GM12873 (cell line): Measurements from ENCODE around the gene ZNF318.

ENCODE experiments used
- TF ChIP-seq, protein P1 (sequence below): IDR thresholded peaks from 2 replicates; pipeline ENCODE4 v1.5.1; 2012; ENCODE audit warnings: low read depth, mild to moderate bottlenecking, moderate library complexity, low read length, control low read depth; ENCODE audit not compliant: insufficient read depth; ENCODE audit errors: missing control alignments

The ZNF318 gene

DNA sequence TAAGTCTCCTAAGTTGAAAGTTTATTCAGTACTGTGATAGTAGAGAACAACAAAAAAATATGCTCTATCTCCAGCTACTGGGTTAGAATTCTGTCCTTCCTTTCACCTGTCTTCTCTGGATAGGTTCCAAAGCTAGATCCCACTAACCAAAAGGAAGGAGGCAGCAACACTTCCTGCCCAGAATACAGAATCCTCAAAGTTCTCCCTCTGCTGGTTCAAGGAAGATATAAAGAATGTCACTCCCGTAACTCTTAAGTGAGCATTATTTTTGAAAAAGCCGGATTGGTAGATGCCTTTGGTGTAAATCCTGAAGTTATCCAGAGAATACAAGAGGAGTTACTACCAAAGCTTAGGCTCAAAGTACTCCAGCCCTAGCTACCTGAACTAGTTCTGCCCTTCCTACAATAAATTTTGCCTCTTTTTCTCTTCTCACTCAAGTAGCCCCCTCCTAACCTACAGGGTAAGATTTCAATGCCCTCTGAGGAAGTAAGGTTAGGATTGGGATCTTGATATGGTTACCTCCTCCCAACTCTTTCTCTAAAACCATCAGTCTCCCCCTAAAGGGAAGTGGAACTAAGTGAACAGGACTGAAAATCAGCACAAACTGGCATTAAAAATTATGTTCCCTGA is 34.9 kb downstream of the ZNF318 start:
- TF ChIP-seq, protein P1, sequence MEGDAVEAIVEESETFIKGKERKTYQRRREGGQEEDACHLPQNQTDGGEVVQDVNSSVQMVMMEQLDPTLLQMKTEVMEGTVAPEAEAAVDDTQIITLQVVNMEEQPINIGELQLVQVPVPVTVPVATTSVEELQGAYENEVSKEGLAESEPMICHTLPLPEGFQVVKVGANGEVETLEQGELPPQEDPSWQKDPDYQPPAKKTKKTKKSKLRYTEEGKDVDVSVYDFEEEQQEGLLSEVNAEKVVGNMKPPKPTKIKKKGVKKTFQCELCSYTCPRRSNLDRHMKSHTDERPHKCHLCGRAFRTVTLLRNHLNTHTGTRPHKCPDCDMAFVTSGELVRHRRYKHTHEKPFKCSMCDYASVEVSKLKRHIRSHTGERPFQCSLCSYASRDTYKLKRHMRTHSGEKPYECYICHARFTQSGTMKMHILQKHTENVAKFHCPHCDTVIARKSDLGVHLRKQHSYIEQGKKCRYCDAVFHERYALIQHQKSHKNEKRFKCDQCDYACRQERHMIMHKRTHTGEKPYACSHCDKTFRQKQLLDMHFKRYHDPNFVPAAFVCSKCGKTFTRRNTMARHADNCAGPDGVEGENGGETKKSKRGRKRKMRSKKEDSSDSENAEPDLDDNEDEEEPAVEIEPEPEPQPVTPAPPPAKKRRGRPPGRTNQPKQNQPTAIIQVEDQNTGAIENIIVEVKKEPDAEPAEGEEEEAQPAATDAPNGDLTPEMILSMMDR: peak; percentile 39

GRCh38 chr6:43331891-43332290 is 37.6 kb downstream of the ZNF318 start:
- TF ChIP-seq, protein P1: no peak

DNA sequence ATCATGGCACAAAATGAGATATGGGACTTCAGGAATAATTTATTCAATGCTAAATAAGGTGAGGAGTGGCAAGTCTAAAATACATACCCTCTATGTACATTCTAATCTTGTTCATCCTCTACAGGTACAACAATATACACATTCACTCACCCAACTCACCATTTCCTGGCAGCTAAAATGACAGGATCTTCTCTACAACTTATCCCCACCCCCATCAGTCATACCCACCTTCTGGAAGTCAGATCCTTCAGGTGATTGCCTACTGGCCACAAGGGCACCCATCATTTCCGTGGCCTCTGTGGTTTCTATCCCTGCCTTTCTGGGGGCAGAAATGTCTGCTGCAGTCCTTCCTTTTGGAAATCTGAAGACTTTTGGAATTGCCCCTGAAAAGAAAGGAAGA is 38.0 kb downstream of the ZNF318 start:
- TF ChIP-seq, protein P1: no peak

- TF ChIP-seq, protein P1: no peak
These were observed 40.9 kb downstream of the ZNF318 start for GRCh38 chr6:43328528-43328927.

DNA sequence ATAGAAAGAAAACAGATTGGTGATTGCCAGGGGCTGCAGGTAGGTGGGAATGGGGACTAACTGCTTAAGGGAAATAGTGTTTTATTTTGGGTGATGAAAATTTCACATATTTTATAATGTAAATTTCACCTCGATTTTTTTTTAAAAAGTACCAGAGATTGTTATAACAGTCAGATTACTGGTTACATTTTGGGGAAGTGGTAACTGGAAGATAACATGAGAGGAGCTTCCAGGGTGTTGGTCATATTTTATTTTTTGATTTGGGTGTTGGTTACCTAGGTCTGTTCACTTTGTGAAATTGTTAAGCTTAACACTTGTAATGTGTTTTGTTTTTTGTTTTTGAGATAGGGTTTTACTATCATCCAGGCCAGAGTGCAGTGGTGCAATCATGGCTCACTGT is 43.6 kb downstream of the ZNF318 start:
- TF ChIP-seq, protein P1: no peak

GRCh38 chr6:43318011-43318410 is 51.4 kb downstream of the ZNF318 start:
- TF ChIP-seq, protein P1: no peak

DNA sequence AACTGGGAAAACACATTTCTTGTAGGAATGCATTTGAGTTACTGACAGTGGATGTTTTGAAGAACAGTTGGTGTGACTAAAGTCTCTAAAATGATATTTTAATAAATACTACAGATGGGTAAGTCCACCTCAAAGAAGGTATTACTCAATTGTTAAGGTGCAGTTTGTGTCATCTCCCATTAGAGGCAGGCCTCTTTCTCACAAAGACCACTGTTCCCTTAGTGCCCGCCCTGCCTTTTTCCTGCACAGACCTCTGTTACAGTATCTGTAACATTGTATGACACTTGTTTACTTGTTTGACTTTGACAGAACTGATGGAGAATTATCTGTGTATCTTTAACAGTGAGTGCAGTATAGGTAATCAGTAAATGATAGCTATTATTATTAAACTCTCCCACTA is 55.6 kb downstream of the ZNF318 start:
- TF ChIP-seq, protein P1: no peak
